ENCODE results near the gene PFAS. TPM values are rescaled to one million over a fixed set of nuclear protein-coding genes. Genes with fewer than 3 reads are reported as not detected.

PFAS gene
- polyA plus RNA-seq, 1 experiment: 14.0 TPM

GRCh38 chr17:8275421-8276290, 26.6 kb downstream of the PFAS start:
- POLR2A ChIA-PET: interaction anchor here (0.6 to 1.6 kb wide), 2 partner anchors 13 to 23 kb away, joined by 3 to 11 read pairs; partner anchors contain the start of gene RANGRF

GRCh38 chr17:8277317-8277716, 28.2 kb downstream of the PFAS start:
- no peak for DNase-seq (ENCODE audit: low read depth, low spot score)
- POLR2A ChIA-PET: no interaction called here

More at GRCh38 chr17:8275421-8276290, 26.6 kb downstream of the PFAS start:
- CTCF ChIA-PET: no interaction called here
- DNase-seq (ENCODE audit: low read depth, low spot score): no peak
- no peak for TF ChIP-seq CTCF (IDR thresholded peaks at IDR 0.05; ENCODE audit: low read depth, low read length)
- H3K9me3 ChIP-seq (ENCODE audit: control insufficient read depth, insufficient read depth, low read length): no peaks in the 10 kb centered on the region
- no peaks in the 10 kb centered on the region for H3K27me3 ChIP-seq (ENCODE audit: control insufficient read depth, insufficient read depth, low read length)
- H3K27ac ChIP-seq (ENCODE audit: low read depth, low read length): no peak overlapping the region
- H3K4me3 ChIP-seq (ENCODE audit: low read depth, low read length): no peak overlapping the region

GRCh38 chr17:8282345-8282744, 33.3 kb downstream of the PFAS start:
- Histone ChIP-seq H3K27me3 (ENCODE audit: control insufficient read depth, insufficient read depth, low read length) (no peaks in the 10 kb centered on the region), H3K27ac (ENCODE audit: low read depth, low read length) (no peak overlapping the region), H3K4me3 (ENCODE audit: low read depth, low read length) (no peak overlapping the region), H3K9me3 (ENCODE audit: control insufficient read depth, insufficient read depth, low read length) (no peaks in the 10 kb centered on the region)
- POLR2A ChIA-PET: no interaction called here
- no peak for TF ChIP-seq CTCF (IDR thresholded peaks at IDR 0.05; ENCODE audit: low read depth, low read length)
- no peak for DNase-seq (ENCODE audit: low read depth, low spot score)
- CTCF ChIA-PET: no interaction called here

More at GRCh38 chr17:8277317-8277716, 28.2 kb downstream of the PFAS start:
- no peaks in the 10 kb centered on the region for H3K27me3 ChIP-seq (ENCODE audit: control insufficient read depth, insufficient read depth, low read length)
- H3K9me3 ChIP-seq (ENCODE audit: control insufficient read depth, insufficient read depth, low read length): no peaks in the 10 kb centered on the region
- TF ChIP-seq CTCF (IDR thresholded peaks at IDR 0.05; ENCODE audit: low read depth, low read length): no peak
- CTCF ChIA-PET: interaction anchor here (0.6 kb wide), 1 partner anchor 1255 kb away, joined by 4 read pairs; no protein-coding TSS in a partner anchor
- H3K4me3 ChIP-seq (ENCODE audit: low read depth, low read length): no peak overlapping the region
- no peak overlapping the region for H3K27ac ChIP-seq (ENCODE audit: low read depth, low read length)

- TF ChIP-seq CTCF (IDR thresholded peaks at IDR 0.05; ENCODE audit: low read depth, low read length): no peak
- Histone ChIP-seq H3K27me3 (ENCODE audit: control insufficient read depth, insufficient read depth, low read length) (no peaks in the 10 kb centered on the region), H3K4me3 (ENCODE audit: low read depth, low read length) (no peak overlapping the region), H3K27ac (ENCODE audit: low read depth, low read length) (no peak overlapping the region), H3K9me3 (ENCODE audit: control insufficient read depth, insufficient read depth, low read length) (no peaks in the 10 kb centered on the region)
- DNase-seq (ENCODE audit: low read depth, low spot score): no peak
- CTCF ChIA-PET: interaction anchor here (1.4 kb wide), 1 partner anchor 10 kb away, joined by 3 read pairs; no protein-coding TSS in a partner anchor
- POLR2A ChIA-PET: interaction anchor here (0.6 to 1.2 kb wide), 3 partner anchors 12 to 93 kb away, joined by 3 to 11 read pairs (median 5); partner anchors contain the start of gene SLC25A35
Observed at GRCh38 chr17:8283356-8283755, 34.3 kb downstream of the PFAS start.

- Histone ChIP-seq H3K27ac (ENCODE audit: low read depth, low read length) (no peak overlapping the region), H3K27me3 (ENCODE audit: control insufficient read depth, insufficient read depth, low read length) (no peaks in the 10 kb centered on the region), H3K9me3 (ENCODE audit: control insufficient read depth, insufficient read depth, low read length) (no peaks in the 10 kb centered on the region; the same call in 1 of the 2 replicates), H3K4me3 (ENCODE audit: low read depth, low read length) (no peak overlapping the region)
- no peak for DNase-seq (ENCODE audit: low read depth, low spot score)
- ChIA-PET CTCF (interaction anchor here (0.8 to 1.4 kb wide), 2 partner anchors 10 to 1658 kb away, joined by 3 to 12 read pairs; no protein-coding TSS in a partner anchor), POLR2A (interaction anchor here (0.6 to 1.2 kb wide), 3 partner anchors 9 to 19 kb away, joined by 3 to 5 read pairs (median 4); partner anchors contain the start of gene SLC25A35)
- TF ChIP-seq CTCF (IDR thresholded peaks at IDR 0.05; ENCODE audit: low read depth, low read length): no peak
Observed at GRCh38 chr17:8284126-8284525, 35.0 kb downstream of the PFAS start.

Data from AG04450 (cell line).